GM12864 (cell line): Measurements from ENCODE around the gene TMPRSS11F.

Experiments
- DNase-seq: peaks from one replicate; pipeline ENCODE4 v3.0.0-alpha.2; 2011; ENCODE audit warnings: low read depth
- H3K4me3 ChIP-seq: 2 replicates; pipeline ENCODE4 v1.5.1; 2011; ENCODE audit warnings: mild to moderate bottlenecking, low read depth, low read length, control low read depth
- TF ChIP-seq, protein P1 (sequence below): IDR thresholded peaks from 2 replicates; pipeline ENCODE4 v1.5.1; 2011; ENCODE audit warnings: low read depth, mild to moderate bottlenecking, moderate library complexity, low read length, control low read depth, inconsistent platforms; ENCODE audit errors: missing control alignments

TMPRSS11F gene

DNA sequence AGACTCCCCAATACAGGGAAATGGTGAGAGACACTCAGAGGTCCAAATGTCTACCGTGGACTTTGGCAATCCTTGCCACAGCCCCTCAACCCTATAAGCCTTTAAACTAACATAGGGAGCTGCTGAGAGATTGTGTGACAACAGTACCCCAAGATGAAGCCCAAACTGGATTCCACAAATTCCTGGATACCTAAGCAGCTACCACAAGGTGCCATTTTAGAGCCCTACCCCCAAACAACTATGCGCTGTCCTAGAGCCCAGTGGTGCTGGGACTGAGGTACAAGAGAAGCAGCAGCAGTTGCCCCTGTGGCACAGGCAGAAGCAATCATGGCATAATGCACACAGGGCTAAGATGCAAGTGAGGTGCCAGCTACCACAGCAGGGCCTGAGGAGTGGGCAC lies 2.7 kb upstream of the TMPRSS11F start:
- TF ChIP-seq, protein P1, sequence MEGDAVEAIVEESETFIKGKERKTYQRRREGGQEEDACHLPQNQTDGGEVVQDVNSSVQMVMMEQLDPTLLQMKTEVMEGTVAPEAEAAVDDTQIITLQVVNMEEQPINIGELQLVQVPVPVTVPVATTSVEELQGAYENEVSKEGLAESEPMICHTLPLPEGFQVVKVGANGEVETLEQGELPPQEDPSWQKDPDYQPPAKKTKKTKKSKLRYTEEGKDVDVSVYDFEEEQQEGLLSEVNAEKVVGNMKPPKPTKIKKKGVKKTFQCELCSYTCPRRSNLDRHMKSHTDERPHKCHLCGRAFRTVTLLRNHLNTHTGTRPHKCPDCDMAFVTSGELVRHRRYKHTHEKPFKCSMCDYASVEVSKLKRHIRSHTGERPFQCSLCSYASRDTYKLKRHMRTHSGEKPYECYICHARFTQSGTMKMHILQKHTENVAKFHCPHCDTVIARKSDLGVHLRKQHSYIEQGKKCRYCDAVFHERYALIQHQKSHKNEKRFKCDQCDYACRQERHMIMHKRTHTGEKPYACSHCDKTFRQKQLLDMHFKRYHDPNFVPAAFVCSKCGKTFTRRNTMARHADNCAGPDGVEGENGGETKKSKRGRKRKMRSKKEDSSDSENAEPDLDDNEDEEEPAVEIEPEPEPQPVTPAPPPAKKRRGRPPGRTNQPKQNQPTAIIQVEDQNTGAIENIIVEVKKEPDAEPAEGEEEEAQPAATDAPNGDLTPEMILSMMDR, result no peak
- no peak for DNase-seq
- no peak overlapping the region for H3K4me3 ChIP-seq

DNA sequence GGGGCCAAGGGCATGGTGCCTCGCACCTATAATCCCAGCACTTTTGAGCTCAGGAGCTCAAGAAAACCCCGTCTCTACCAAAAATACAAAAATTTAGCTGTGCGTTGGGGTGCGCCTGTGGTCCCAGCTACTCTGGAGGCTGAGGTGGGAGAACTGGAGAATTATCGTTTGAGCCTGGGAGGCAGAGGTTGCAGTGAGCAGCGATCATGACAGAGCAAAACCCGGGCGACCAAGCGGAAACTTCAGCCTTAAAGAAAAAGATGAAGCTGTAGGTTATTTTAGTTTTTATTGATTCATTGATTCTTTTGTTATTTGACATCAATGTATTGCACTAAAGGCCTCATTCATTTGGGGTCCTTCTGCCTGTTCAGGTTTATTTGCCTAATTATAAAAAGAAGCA lies 5.4 kb downstream of the TMPRSS11F start:
- no peak for DNase-seq
- TF ChIP-seq, protein P1, result no peak

DNA sequence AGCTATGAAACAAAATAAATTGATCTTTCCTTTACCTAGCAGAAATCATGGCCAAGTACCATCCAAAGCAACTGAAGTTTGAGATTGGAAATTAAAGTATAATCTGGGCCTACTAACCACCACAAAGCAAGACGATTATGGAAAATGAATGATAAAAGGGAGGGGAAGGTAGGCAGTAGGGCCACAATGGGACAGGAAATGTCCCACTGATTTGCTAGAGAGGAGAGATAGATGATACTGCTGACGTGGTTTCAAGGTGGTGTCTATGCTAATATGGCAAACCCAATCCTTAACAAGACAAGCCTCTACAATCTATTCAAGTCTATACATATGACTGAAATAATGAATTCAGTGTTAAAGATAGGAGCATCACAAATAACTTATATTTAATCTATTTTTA lies 6.1 kb downstream of the TMPRSS11F start:
- TF ChIP-seq, protein P1, result no peak
- H3K4me3 ChIP-seq, result no peak overlapping the region
- no peak for DNase-seq

More for the DNA sequence above, 5.4 kb downstream of the TMPRSS11F start:
- H3K4me3 ChIP-seq, result no peak overlapping the region

DNA sequence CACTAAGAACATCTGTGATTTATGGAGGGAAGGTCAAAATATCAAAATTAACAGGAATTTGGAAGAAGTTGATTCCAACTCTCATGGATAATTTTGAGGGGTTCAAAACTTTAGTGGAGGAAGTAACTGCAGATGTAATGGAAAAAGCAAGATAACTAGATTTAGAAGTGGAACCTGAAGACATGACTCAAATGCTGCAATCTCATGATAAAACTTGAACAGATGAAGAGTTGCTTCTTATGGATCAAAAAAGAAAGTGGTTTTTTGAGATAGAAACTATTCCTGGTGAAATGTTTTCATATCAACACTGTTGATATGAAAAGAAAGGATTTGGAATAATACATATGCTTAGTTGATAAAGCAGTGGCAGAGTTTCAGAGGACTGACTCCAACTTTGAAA lies 9.7 kb downstream of the TMPRSS11F start:
- no peak overlapping the region for H3K4me3 ChIP-seq
- TF ChIP-seq, protein P1, result no peak
- DNase-seq, result no peak

DNA sequence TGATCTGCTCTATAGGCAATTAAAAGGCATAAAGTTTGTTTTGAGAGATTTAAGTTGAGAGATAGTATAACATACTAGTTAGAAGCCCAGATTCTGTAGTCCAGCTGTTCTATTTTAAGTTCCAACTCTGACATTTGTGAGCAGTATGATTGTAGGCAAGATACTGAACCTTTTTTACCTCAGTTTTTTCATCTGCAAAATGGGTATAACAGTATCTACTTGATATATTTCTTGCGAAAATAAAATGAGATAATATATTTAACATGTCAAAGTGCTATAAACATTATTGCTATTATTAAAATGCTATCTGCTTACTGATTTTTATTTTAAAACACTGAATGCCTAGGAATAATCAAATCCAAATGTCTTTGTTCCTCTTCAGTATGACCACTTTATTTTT lies 19.2 kb downstream of the TMPRSS11F start:
- TF ChIP-seq, protein P1, result no peak
- H3K4me3 ChIP-seq, result no peak overlapping the region
- no peak for DNase-seq

DNA sequence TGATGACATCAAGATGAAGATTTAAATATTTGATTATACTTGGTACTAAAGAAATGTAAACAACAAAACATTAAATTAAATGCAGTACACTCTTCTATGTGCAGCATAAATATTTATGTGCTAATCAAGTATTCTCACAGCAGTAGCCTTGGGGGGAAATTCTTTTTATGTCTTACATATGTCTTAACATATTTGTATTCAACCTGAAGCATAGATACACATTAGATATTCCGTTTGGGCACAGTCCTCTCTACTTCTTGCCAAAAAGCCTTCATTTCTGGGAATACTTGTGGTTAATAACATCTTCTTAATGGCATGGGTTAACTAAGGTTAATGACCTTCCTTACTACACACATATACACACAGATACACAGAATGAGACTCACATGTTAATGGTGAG lies 19.8 kb downstream of the TMPRSS11F start:
- TF ChIP-seq, protein P1, result no peak
- no peak for DNase-seq
- H3K4me3 ChIP-seq, result no peak overlapping the region

DNA sequence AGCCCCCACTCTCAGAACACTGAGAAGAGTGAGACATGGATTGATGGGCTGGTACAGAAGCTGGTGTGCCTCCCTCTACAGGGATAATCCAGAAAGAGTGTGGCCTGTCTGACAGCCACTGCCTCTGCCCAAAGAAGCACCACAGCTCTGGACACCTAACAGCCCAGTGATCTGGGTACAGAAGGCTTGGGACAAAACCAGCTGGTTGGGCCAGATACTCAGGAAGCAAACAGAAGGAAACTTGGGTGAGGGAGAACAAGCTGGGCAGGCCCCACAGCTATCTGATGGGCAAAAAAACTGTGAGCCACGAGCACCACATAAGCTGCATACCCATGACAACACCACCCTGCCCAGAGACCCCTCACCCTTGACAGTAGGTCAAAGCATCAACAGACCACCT lies 46.9 kb downstream of the TMPRSS11F start:
- no peak overlapping the region for H3K4me3 ChIP-seq
- TF ChIP-seq, protein P1, result no peak
- no peak for DNase-seq
